GM12874 (cell line): Measurements from ENCODE around the gene LRFN2.

Experiments
- TF ChIP-seq, protein P1 (sequence below): IDR thresholded peaks from 2 replicates; pipeline ENCODE4 v1.5.1; 2011; ENCODE audit warnings: low read depth, mild to moderate bottlenecking, control low read depth, low read length, moderate library complexity; ENCODE audit not compliant: insufficient read depth

The LRFN2 gene

DNA sequence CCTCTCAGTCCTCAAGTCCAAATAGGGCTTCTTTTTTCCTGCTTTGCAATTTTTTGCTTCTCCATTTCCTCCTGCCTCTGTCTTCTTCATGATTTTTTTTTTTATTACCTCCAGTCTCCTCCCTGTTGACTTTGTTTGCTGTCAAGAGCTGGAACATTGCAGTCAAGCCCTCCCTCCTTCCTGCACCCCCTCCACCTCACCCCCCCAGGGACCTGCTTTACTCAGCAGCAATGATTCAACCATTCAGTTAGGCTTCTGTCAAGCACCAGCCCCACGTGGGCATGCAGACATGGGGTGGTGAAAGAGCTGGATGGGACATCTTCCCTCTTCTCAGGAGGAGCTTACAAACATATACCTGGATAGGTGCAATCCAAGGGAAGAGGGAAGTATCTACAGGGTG lies 142.4 kb downstream of the LRFN2 start:
- TF ChIP-seq, protein P1, sequence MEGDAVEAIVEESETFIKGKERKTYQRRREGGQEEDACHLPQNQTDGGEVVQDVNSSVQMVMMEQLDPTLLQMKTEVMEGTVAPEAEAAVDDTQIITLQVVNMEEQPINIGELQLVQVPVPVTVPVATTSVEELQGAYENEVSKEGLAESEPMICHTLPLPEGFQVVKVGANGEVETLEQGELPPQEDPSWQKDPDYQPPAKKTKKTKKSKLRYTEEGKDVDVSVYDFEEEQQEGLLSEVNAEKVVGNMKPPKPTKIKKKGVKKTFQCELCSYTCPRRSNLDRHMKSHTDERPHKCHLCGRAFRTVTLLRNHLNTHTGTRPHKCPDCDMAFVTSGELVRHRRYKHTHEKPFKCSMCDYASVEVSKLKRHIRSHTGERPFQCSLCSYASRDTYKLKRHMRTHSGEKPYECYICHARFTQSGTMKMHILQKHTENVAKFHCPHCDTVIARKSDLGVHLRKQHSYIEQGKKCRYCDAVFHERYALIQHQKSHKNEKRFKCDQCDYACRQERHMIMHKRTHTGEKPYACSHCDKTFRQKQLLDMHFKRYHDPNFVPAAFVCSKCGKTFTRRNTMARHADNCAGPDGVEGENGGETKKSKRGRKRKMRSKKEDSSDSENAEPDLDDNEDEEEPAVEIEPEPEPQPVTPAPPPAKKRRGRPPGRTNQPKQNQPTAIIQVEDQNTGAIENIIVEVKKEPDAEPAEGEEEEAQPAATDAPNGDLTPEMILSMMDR, result no peak

DNA sequence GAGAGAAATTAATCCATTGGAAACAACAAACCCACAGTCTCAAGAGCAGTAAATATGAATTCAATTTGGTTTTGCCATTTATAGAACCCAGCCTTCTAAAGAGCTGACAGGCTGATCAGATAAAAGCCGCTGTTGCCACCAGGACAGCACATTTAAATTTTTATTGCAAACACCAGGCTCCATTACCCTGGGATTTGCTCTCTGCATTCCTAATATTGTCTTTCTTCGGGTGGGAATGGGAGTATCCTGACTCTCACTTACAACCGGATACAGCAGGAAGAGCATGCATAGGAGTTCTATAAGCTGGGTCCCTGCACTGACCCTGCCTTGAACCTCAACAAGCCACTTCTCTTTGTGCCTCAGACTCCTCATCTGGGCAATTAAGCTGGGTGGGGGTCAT lies 142.9 kb downstream of the LRFN2 start:
- TF ChIP-seq, protein P1, result no peak

DNA sequence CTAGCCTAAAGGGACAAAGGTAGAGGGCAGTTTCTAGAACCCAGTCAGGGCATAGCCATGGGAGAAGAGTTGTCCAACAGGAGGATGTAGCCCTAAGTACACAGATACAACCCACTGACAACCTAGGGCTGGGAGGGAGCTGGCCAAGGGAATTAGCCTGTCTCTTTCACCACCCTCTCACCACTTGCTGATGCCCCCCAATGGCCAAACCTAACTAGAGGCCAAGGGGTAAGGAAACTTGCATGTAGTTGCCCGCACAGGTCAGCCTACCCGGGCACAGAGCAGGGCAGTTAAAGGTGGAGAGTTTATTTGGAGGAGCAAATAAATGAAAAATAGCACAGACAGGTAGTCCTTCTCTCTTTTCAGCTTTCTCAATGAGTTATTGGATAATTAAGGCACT lies 143.3 kb downstream of the LRFN2 start:
- TF ChIP-seq, protein P1, result no peak

DNA sequence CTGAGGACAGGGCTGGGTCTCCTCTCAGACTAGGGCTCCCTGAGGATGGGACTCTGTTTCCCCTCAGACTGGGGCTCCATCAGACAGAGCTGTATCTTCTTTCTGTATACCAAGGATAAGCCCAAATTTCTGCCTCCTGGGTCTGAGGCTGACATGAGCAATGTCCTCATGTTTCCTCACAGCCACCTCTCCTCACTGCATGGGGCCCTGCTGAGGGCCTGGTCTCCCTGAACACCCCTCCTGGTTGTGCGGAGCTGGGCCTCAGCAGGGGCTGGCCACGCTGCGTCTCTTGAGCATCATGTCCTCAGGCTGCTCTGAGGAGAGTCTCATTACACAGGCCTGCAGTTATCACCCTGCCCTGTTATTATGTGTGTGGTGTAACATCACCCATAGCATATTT lies 144.6 kb downstream of the LRFN2 start:
- TF ChIP-seq, protein P1, result no peak

DNA sequence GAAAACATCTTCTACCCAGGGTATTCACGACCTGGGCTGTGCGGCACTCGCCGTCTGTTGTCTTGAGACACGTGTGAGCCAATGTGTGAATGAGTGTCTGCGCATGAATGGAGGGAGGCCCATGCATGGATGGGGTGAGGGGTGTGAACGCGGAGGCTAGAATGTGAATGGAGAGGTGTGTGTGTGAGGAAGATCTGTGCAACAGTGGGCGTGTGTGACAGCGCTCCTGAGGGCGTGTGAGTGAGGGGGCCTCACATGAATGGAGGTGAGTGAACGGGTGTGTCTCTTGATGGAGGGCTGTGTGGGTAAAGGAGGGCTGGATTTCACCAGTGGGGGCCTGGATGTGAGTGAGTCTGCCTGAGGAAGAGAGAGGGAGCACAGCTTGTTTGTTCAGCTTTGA lies 146.0 kb downstream of the LRFN2 start:
- TF ChIP-seq, protein P1, result no peak

DNA sequence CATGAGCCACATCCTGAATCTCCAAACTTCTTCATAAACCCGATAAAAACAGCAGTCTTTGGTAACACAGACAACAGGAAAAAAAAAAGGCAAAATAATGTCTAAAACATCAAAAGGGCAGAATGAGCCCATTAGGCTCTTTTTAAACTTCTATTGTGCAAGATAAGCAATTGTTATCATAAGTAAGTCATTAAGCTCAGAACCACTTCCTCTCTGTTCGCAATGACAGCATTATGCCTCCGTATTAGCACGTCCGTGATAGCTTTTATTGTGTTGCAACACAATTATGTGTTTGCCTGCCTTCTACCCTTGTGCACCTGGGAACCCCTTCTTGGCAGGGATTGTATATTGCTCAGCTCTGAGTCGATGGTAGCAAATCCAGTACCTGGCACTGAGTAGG lies 147.1 kb downstream of the LRFN2 start:
- TF ChIP-seq, protein P1, result no peak

DNA sequence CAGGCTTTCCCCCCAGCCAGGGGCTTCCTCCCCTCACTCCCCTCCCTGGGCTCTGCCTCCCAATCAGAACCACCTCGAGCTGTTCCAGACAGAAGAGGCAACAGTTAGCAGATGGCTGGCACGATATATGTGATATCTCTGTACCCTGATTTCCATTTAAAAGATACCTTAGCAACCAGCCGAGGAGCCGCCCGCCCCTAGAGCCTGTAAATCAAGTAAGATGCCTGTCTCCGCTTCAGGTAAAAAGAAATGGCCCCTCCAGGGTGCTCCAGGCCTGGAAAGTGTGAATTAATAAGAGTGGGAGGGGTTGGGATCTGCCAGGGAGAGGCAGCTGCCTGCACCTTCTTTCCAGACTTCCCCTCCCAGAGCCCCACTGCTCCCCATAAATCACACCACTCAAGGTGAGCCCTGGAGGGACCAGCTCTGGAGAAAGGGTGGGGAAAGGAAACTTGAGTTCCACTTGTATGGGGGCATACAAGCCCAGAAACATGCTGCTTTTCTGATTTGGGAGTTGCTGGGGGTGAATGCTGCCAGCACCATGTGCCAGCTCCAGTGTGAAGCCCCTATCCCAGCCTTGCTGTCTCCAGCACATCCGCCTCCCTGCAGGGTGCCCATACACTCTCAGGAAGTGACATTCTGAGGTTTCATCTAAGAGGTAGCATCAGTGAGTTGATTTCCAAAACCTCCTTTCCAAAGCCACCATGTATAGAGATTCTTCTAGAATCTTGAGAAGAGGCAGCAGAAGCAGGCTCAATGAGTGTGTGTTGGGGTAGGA lies 148.0 kb downstream of the LRFN2 start:
- TF ChIP-seq, protein P1, result no peak
